Choroid plexus epithelial cell (primary cell): ENCODE data around the gene CBLN3.

ENCODE experiments used
- DNase-seq: peaks from one replicate; pipeline ENCODE4 v3.0.0-alpha.2; 2010; ENCODE audit warnings: low read depth
- H3K4me3 ChIP-seq: 2 replicates; pipeline ENCODE4 v1.5.1; 2011; ENCODE audit warnings: low read depth, mild to moderate bottlenecking, control low read depth, low read length, moderate library complexity
- TF ChIP-seq, protein P1 (sequence below): conservative IDR thresholded peaks from 2 replicates; pipeline ENCODE4 v1.5.1; 2011; ENCODE audit warnings: low read depth, mild to moderate bottlenecking, control low read depth, inconsistent platforms, low read length, moderate library complexity

The CBLN3 gene

DNA sequence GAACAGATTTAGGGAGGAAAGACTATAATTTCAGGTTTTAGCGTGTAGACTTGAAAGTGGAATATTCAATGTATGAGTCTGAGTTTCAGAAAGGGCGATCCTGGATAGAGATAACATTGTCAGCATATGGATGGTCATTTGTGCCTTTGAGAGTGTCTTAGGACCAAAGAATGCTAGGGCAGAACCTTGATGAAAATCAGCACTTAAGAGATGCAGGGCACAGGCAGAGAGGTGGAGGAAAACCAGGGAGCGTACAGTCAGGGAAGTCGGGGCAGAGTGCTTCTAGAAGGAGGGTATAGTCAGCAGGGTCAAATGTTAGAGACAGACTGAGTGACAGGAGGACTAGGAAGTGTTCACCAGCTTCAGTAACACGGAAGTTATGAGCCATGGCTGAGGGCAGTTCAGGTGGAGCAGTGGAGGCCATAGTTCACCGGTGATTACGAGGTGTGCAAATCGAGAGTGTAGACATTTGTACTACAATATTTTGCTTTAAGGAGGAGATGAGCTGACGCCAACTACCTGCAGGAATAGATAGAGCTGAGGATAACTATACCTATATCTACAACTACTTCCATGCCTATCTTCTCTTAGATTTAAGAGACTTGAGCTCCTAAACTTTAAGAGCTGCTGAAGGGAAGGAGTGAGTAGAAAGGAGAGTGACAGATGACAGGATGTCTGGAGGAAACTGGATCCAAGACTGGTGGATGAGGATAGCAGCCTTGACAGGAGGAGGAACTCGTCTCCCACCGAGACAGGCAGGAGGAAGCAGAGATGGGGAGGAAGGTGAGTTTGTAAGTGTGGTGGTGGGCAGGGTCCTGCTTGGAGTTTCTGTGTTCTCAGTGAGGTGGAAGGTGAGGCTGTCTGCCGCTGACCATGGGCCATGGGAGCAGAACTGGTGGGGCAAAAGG lies 6.5 kb downstream of the CBLN3 start:
- no peak for DNase-seq
- H3K4me3 ChIP-seq, result no peak overlapping the region
- TF ChIP-seq, protein P1, sequence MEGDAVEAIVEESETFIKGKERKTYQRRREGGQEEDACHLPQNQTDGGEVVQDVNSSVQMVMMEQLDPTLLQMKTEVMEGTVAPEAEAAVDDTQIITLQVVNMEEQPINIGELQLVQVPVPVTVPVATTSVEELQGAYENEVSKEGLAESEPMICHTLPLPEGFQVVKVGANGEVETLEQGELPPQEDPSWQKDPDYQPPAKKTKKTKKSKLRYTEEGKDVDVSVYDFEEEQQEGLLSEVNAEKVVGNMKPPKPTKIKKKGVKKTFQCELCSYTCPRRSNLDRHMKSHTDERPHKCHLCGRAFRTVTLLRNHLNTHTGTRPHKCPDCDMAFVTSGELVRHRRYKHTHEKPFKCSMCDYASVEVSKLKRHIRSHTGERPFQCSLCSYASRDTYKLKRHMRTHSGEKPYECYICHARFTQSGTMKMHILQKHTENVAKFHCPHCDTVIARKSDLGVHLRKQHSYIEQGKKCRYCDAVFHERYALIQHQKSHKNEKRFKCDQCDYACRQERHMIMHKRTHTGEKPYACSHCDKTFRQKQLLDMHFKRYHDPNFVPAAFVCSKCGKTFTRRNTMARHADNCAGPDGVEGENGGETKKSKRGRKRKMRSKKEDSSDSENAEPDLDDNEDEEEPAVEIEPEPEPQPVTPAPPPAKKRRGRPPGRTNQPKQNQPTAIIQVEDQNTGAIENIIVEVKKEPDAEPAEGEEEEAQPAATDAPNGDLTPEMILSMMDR, result no peak

DNA sequence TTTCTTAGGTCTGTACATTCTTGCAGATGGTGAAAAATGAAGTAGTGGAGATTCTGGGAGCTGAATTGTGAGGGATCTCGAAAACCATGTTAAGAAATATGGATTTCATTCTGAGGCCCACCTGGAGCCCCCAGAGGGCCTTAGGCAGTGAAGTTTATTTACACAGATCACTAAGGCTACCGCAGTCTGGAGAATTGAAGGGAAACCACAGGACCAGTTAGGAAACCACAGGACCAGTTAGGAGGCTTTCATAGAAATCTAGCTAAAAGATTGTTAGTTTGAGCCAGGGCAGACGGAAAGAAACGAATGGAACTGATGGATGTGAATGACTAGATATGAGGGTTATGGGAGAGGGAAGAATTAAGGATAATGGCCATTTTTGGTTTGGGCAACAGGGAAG lies 7.2 kb downstream of the CBLN3 start:
- DNase-seq, result no peak
- H3K4me3 ChIP-seq, result no peak overlapping the region
- TF ChIP-seq, protein P1, result no peak

DNA sequence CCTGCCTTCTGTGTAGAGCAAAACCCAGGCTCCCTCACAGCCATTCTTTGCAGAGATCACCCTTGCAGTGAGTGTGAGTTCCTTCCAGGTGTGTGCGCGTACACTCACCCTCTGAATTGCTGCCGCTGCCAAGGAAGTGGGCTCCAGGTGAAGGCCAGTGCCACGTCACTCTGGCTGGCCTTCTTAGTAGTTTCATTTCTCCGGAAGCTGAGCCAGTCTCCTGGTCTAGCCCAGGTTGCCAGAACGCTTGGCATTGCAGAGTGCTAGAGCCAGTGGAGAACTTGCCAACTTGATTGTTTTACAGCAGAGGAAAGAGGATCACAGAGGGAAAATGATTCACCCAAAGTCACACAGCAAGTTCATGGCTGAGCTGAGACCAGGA lies 11.0 kb downstream of the CBLN3 start:
- H3K4me3 ChIP-seq, result no peak overlapping the region
- TF ChIP-seq, protein P1, result no peak
- no peak for DNase-seq

DNA sequence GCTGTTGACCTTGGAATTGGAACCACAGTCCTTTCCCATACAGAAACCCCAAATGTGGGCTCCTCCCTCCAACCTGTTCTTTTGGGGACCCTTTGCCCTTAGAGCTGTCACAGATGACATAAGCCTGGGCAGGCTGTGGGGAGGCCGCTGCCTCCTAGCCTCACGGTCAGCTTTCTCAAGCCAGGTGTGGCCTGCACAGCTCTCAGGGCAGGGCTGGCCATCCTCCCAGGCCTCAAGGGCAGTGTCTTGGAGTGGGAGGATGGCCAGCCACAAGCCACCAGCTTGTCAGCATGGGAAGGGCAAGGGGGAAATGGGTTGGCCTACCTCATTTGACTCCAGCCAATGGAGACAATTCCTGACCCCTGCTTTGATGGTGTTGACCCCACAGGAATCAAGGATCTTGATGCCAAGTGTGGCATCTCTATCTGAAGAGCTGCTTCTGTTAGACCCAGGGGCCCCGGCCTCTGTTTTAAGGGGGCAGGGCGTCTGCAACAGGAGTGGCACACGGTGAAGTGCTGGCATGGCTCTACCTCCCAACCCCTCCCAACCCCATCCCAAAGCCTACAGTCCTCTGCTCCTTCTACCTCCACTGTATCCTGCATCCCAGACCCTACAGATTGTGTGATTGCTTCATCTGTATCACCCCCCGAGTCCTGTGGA lies 11.5 kb downstream of the CBLN3 start:
- TF ChIP-seq, protein P1, result no peak
- H3K4me3 ChIP-seq, result no peak overlapping the region
- no peak for DNase-seq

DNA sequence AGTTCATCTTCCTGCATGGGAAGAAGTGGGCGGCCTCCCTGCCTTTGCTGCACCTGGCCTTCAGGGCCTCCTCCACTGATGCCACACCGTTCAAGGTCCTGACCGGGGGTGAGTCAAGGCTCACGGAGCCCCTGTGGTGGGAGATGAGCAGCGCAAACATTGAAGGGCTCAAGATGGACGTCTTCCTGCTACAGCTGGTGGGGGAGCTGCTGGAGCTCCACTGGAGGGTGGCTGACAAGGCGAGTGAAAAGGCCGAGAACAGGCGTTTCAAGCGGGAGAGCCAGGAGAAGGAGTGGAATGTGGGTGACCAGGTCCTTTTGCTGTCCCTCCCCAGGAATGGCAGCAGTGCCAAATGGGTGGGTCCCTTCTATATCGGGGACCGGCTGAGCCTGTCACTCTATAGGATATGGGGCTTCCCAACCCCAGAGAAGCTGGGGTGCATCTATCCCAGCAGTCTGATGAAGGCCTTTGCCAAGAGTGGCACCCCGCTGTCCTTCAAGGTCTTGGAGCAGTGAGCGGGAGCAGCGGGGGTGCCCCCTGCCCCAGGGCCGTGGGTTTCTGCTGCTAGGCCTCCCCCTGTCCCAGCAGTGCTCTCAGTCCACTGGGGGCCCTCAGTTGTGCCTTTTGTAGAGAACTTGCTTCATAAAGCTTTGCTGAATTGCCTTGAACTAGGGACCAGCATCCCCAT lies 12.4 kb downstream of the CBLN3 start:
- no peak overlapping the region for H3K4me3 ChIP-seq
- TF ChIP-seq, protein P1, result no peak
- no peak for DNase-seq

DNA sequence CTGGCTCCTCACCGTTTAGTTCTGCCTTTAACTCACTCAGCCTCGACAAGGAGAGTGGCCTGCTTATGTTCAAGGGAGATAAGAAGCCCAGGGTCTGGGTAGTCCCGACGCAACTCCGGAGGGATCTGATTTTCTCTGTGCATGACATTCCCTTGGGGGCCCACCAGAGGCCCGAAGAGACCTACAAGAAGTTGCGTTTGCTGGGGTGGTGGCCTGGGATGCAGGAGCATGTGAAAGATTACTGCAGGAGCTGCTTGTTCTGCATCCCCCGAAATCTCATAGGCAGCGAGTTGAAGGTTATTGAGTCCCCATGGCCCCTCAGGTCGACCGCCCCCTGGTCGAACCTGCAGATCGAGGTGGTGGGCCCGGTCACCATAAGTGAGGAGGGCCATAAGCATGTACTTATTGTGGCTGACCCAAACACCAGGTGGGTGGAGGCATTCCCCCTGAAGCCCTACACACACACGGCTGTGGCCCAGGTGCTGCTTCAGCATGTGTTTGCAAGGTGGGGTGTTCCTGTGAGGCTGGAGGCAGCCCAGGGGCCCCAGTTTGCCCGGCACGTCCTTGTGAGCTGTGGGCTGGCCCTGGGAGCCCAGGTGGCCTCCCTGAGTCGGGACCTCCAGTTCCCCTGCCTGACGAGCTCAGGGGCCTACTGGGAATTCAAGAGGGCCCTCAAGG lies 13.1 kb downstream of the CBLN3 start:
- H3K4me3 ChIP-seq, result no peak overlapping the region
- TF ChIP-seq, protein P1, result no peak
- DNase-seq, result no peak
